HG03045 (cell line): Measurements from ENCODE around the gene MAPK1.
"Not testable (repeated sequence)": the region's sequence is repeated elsewhere in the genome, so short reads cannot be mapped to it uniquely, and the experiment has no call there.

Experiments used
- ATAC-seq: cut with Tn5 transposase; IDR thresholded peaks from one replicate; pipeline ENCODE4 v1.9.1; 2021; ENCODE audit warnings: mild to moderate bottlenecking, moderate library complexity; ENCODE audit not compliant: unreplicated experiment

MAPK1 gene

DNA sequence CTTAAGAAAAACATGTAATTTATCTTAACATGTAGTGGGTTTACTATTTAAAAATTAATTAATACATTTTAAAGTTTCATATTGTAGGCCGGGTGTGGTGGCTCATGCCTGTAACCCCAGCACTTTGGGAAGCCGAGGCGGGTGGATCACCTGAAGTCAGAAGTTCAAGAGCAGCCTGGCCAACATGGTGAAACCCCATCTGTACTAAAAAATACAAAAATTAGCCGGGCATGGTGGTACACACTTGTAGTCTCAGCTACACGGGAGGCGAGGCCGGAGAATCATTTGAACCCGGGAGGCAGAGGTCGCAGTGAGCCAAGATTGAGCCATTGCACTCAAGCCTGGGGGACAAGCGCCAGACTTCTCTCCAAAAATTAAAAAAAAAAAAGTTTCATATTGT is 73.7 kb downstream of the MAPK1 start:
- not testable (repeated sequence) for ATAC-seq

DNA sequence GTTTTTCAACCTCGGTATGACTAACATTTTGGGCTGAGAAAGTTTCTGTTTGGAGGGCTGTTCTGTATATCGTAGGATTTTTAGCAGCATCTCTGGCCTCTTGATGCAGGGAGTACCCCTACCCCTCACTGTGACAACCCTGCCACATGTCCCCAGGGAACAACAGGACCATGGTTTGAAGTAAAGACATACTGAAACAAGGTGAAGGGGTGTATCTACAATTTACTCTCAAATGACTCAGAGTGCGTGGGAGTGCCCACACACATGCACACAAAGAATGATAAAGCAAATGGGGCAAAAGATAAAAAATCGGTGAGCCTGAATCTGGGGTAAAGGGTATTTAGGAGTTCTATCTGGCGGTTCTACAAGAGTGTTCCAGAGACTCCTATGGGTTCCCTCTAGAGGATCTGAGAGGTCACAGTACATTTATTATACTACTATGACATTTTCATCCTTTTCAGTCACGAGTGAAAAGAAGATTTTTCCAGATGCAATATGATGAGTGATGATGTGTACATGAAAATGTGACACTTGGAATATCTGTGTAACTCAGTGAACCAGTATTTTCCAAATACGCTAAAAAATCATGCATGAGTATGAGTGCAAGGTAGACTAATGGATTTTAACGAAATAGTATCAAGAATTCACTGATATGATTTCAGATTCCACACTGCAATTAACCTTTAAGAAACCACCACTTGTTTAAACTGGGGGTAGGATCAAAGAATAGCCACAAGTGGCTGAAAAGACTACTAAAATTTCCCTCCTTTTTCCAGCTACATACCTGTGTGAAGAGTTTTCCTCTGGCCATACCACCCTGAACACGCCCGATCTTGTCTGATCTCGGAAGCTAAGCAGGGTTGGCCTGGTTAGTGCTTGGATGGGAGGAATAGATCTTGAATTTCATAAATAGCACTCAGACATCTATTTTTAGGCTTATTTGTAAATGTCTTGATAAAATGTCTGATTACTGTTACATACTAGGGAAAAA is 75.5 kb downstream of the MAPK1 start:
- ATAC-seq: no peak

DNA sequence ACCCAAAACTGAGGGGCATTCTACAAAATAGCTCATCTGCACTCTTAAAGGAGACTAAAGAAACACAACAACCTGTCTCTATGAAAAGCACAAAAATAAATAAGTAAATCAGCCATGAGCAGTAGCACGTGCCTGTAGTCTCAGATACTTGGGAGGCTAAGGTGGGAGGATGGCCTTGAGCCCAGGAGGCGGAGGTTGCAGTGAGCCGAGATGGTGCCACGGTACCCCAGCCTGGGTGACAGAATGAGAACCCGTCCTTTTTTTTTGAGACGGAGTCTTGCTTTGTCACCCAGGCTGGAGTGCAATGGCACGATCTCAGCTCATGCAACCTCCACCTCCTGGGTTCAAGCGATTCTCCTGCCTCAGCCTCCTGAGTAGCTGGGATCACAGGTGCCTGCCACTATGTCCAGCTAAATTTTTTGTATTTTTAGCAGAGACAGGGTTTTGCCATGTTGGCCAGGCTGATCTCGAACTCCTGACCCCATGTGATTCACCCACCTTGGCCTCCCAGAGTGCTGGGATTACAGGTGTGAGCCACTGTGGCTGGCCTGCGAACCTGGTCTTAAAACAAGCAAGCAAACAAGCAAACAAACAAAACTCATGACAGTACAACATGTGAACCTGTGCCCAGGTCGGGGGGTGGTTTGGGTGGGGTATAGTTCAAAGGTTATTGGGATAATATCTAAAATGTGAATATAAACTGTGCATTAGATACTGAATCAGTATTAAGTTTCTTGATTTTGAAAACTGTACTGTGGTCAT is 76.4 kb downstream of the MAPK1 start:
- not testable (repeated sequence) for ATAC-seq

DNA sequence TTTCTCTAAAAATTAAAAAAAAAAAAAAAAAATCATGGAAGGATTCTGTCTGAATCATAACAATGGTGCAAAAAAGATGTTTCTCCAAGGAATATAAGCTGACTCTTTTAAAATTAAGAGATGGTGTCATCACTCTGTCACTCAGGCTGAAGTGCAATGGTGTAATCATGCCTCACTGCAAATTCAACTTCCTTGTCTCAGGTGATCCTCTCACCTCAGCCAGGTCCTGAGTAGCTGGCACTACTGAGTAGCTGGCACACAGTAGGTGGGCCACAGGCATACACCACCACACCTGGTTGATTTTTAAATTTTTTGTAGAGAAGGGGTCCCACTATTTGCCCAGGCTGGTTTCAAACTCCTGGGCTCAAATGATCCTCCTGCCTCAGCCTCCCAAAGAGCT is 77.1 kb downstream of the MAPK1 start:
- no peak for ATAC-seq

DNA sequence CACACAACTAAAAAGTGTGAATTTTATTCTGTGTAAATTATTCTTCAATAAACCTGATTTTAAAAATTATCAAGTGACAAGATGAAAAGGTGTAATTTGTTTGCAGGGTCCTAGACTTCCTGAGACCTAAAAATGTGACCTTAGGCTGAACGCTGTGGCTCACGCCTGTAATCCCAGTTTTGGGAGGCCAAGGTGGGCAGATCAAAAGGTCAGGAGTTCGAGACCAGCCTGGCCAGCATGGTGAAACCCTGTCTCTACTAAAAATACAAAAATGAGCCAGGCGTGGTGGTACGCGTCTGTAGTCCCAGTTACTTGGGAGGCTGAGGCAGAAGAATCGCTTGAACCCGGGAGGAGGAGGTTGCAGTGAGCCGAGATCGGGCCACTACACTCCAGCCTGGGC is 79.9 kb downstream of the MAPK1 start:
- not testable (repeated sequence) for ATAC-seq

DNA sequence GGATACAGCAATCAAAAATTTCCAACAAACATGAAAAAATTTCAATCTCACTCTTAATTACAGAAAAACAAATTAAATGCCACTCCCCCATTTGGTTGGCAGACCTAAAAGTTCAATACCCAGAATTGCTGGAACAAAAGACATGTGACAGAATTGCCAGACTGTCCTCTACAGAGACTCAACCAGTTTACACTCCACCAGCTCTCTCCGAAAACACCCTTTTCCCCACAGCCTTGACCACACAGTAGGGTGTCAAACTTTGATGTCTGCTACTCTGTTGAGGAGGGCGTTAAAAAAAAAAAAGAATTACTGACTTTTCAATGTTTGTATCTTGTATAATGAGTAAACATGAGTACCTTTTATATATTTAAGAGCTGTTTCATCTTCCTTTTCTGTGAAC is 87.2 kb downstream of the MAPK1 start:
- no peak for ATAC-seq

DNA sequence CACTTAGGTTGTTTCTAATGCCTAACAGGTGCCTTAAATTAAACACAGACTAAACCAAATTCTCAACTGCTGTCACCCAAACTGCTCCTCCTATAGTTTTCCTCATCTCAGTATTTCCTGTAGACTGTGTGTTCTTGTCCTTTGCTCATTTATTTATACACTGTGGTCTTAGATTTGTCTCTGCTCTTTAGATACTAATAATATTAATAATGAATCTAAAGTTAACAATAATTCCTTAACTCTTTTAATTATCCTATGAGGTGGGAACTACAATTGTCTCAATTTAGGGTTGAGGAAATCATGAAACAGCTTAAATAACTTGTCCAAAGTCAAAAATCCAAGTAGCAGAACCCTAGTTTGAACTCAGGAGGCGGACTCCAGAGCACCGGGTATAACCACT is 88.0 kb downstream of the MAPK1 start:
- no peak for ATAC-seq

DNA sequence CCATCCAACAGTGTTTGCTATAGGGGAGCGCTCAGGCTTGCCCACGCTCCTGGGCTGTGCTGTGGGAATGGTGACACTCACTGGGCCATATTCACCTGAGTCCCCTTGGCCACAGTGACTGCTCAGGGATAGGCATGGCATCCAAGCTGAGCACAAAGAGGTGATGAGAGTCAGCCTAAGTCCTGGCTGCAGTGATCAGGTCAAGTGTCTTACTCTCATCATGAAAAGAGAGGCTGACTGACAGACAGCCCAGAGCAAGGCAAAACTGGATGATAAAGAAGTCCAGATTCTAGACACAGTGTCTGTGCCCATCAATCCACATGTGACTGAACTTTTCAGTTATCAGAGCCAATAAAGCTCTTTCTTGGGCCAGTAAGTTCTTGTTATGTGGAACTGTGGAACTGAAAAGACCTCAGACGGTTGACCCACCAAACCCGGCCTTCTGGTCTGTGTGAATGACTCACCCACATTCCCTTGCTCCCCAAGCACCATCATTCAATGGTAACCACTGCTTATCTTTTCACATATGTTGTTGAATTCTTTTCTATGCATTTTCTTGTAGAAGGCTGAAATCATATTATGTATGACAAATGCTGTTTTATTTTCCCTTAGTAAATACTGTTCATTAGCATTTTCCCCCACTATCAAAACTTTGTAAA is 88.6 kb downstream of the MAPK1 start:
- no peak for ATAC-seq

DNA sequence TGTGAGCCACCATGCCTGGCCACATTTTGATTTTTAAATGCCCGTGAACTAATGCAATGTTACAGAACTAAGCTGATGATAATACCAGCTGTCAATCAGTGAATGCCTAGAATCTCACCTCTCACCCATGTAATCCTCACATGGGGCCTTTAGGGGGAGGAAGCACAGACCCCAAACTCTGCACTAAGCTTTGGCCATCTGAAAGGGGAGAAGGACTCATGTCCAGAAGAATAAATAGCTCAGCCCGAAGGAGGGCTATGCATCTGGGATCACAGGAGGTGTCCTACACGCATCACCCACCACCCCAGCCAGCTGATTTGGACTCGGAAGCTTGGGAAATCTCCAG is 95.8 kb downstream of the MAPK1 start:
- no peak for ATAC-seq

DNA sequence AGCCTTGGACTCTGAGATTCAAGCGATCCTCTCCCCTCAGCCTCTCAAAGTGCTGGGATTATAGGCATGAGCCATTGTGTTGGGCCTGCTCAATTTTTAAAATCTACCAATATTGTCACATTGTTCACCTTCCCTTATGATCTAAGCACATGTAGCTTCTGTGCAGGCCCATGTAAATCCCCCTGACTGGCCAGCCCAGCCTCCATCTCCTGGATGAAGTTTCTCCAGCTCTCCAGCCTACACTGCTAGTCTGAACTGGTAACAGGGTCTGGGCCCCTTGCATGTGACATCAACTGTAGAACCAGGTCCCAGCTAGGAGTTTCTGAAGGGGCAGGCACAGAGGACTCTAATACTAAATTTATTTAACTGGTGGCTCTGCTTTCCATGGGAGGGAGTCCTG is 99.0 kb downstream of the MAPK1 start:
- ATAC-seq: no peak

DNA sequence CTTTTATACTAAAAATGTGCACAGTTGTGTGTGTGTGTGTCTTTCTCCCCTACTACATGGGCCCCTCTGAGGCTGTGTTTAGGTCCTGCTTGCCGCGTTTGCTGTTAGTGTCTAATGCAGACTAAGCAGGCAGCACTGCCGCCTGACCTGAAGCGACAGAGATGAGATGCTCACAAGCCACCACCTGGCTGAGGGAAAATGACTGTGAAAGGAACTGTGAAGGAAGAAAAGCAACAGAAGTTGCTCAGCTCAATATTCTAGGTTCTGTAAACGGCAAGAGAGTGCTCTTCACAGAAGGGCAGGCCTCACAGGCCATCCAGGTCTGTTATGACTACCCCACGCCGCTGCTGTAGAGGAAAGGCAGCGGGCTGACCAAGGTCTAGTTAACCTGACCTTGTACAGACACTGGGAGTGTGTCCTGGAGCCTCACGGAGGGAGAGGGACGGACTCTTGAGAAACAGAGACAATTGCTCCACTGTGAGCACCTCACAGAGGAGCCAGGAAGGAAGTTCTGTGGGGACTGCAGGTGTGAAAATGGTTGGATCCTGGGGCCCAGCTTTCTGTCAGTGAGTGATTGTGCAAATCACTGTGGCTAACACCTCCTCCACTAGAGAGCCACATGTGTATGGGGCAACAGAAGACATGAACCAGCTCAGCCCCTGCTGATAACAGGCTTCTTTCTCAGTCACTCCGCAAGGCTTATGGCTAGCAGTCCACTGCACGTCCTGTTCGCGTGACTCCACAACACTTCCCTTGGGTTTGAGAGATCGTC is 100.6 kb downstream of the MAPK1 start:
- no peak for ATAC-seq

DNA sequence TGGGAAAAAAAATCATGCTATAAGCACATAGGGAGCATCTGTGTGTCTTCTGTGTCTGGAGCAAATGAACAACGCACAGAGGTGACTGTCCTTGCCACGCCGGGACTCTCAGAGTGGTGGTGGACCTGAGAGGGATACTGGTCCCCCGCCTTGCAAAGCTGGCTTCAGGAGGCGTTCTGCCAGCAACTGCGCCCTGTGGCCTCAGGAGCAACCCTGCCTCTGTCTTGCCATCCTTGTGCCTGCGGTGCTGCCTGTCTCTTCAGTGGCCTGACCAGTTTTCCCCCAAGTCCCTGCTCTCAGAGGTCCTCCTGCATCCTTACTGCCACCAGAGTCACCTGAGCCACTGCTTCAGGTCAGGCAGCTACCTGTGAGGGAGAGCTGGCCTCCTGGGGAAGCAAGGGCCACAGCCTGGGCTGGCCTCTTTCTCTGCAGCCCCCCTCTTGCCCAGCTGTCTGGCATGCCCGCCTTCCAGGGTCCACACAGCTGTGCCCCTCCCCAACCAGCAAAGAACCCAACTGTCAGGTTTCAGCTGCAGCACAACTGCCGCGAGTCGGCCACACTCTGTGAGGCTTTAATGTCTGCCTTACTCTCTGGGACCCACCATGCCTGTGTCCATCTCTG is 101.4 kb downstream of the MAPK1 start:
- ATAC-seq: no peak

DNA sequence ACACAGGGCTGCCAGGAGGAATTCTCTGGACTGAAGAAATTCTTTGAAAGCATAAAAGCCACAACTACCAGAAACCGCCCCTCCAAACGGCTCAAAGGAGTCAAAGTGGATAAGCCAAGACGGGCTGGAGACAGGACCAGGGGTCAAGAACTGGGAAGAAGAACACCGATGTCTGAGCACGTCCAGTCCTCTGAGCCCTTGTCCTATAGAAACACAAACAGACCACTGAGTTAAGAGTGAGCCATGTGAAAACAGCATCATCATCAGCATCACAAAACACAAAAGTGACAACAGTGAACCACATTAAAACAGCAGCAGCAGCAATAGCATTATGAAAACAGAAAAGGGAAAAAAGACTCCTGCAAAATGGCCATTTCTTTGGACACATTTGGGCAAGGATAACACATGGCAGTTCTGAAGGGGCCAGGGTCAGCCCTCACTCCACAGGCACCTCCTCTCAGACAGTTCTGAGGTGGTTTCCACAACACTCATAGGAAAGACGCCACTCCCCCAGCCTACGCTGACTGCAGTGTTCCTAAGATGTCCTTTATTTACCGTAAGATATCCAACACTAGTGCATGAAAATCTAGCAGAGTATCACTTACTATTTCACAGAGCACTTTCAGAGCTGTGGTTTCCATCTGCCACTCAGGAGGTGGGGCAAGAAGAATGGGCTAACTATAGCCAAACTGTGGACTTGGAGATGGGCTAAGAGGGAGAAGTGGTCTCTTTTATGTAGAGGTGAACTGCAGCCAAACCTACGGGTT is 103.2 kb downstream of the MAPK1 start:
- no peak for ATAC-seq

DNA sequence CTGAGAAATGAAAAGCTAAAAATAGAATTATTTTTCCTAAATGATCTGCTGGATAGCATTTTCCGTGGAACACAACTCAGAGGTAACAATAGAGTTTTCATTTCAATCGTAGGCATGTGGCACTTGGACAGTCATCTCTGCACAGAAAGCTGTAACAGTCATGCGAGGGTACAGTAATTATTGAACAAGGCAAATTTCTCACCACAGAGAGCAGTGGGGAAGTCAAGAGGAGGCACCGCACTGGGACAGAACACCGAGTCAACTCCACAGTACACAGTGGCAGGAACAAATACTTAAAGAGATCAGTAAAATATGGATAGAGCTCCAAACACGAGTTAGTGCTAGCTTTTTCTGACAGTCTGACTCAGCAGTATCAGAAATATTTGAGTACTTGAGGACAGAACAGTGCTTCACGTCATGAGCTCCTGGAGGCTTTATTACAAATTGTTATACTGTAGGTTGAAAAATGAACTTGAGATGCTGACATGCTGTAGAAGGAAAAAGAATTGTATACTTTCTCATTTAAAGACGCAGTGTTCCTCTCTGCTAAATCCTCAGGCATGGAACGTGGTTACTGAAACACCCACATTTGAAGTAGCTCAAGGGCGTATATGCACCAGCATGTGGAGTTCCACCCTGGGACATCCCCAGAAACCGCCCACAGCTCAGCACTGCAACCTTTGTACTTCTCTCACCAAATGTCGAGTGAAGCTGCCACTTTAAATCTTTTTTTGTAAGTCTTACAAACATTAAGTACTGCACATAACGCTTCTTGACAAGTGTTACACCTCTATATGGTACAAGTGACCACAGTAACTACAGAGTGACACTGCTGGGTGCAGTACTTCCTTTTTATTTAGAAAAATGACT is 104.5 kb downstream of the MAPK1 start:
- ATAC-seq: peak; percentile 49

DNA sequence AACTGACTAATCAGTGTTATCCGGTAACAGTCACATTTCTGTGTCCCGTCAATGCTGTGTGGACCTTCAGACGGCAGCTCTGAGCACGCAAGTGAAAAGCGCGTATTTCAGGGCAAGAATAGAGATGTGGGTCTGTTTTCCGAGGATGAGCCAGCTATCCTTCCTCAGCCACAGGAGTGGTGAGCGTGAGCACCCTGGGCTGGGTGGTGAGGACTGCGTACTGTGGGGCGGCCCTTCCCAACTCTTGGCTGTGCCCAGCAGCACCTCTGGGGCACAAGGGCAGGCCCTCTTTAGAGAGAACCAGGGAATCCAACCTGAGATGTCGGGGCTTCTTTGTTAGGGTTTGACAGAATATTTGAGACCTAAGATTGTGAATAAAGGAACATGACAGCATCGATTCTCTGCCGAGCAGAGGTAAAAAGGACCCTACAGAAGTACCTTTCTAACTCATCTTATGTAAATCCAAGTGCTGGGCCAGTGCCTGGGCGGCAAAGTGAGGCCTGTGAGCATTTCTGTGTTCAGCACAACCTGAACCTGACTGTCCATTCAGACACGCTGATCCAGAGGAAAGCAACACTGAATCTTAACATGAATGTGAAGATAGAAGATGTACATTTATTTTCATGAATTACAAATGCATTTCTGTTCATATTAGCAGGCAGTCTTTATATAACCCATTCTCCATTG is 105.3 kb downstream of the MAPK1 start:
- ATAC-seq: no peak

DNA sequence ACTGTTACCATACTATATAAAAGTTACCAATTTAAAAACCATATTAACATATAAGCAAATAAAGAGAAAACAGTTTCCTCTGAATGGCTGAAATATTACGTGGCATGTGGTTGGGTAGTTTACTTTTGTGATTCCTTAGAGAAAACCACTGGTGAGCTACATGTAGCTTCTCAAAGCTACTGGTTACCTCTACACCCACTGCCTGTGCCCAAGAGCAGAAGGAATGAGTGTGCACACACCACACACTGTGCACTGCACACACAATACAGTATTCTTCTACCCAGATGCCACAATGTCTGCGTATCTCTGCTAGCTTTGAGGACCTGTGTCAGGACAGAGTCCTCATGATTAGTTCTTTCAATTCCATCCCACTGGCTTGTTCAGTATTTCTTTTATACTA is 106.4 kb downstream of the MAPK1 start:
- ATAC-seq: no peak

DNA sequence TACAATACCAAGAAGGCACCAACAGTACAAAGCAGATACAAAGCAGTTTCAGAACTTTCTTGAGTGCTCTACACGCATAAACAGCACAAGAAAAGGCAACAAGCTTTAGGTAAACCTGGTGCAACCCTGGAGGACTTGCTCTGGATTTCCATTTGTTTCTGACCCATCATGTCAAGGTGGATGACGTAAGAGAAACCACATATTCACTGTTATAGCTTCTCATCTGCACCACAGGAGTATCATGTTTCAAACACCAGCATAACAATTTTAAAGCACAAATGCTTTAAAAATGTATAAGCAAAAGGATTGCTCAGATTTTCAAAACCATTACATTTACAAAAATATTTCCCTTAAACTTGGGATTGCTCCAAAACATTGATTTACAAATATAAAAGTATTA is 106.8 kb downstream of the MAPK1 start:
- no peak for ATAC-seq
